Astrocyte of the hippocampus (primary cell): ENCODE results near the gene HNF1A.

Source experiments
- DNase-seq: peaks from one replicate; pipeline ENCODE4 v3.0.0; 2011; ENCODE audit warnings: low read depth, low spot score

The HNF1A gene

DNA sequence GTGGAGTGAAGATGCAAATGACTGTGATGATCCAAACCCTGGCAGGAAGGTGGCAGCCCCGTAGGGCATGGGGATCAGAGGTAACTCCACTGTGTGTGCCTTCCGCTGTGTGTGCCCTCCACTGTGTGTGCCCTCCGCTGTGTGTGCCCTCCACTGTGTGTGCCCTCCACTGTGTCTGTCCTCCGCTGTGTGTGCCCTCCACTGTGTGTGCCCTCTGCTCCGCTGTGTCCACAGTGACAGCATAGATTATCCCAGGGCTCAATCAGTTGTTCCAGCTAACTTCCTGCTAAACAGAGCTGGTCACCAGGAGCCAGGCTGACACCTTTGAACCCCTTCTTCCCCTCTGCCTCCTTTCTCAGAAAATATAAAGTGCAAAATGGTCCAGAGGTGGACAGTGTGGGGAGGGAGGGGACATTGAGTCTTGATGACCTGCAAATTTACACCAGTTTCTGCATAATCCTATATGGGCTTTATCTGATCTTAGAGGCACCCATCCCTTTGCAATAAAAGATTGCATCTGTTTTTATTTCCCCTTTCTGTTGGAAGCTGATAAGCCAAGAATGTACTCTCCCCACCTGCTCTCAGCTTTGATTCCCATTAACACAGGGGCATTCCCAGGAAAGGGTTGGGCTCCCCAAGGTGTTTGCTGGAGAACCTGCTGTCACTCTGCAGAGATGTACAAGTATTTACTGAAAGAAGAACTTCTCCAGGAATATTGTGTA lies 21.6 kb upstream of the HNF1A start:
- no peak for DNase-seq

DNA sequence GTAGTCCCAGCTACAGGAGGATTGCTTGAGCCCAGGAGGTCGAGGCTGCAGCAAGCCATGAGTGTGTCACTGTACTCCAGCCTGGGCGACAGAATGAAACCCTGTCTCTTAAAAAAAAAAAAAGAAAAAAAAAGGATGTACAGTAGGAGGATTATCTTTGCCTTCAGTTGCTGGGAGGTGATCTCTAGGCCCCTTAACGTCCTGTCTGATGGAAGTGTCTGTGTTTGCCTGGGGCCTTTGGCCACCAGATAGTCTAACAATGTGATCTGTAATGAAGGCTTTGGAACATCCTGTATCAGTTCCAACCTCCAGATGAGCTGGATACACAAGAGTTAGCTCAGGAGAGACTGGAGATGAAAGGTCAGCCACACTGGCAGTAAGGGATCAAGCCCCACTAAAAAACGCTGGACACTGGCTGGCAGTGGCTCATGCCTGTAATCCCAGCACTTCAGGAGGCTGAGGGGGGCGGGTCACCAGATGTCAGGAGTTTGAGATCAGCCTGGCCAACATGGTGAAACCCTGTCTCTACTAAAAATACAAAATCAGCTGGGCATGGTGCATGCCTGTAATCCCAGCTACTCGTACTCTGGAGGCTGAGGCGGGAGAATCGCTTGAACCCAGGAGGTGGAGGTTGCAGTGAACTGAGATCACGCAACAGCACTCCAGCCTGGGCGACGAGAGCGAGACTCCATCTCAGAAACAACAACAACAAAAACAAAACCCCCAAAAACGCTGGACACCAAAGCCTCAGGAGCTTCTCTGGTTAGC lies 19.0 kb upstream of the HNF1A start:
- DNase-seq = no peak

DNA sequence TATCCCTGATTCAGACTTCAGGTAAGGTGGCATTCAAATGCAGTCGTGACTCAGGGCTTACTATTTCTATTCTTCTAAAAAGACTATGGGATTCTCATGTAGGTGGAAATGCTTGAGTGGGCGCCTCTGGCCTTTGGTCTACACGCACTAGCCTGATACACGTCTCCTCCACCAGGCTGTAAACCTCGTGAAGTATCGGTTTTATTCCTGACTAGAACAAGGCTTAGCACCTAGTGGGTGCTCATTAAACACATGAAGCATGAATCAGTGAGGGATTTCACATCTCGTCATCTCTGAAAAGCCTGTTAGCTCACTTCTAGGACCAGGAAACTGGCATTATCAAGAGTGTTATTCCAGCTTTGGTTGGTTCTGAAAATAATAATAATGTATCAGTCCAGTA lies 17.7 kb upstream of the HNF1A start:
- DNase-seq = no peak

DNA sequence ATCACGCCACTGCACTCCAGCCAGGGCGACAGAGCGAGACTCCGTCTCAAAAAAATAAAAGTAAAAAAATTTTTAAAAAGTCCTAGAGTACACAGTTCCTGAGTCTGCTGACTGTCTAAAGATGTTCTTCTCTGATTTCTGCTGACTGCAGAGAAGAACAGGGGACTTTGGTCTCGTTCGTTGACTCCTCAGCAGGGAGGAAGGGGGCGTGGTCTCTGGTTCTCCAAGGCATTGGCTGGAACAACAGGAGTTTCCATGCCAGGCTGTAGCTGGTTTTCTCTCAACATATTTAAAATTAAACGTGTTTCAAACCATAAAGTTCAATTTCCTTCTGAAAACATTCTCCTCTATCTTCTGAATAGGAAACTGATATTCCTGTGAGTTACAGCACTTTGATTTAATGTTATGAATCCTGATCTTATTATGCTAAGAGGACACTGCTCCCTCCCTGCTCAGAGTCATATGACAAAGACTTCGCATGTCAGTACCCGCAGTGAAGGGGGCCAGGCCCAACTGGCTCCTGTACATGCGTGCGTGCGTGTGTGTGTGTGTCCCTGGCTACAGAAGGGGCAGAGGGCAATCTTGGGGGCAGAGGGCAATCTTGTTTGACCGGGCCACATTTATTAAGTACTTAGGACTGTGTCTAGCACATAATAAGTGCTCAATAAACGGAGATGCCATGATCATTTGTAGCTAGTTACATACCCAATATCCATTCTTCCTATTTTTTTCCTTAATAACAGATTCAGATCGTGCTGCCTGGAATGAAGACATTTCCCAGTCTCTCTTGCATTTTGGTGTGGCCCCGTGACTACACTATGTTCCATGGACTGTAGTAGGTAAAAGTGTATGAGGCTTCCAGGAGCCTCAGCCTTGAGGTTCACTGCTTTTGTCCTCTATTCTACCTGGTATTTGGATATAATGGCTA lies 16.5 kb upstream of the HNF1A start:
- DNase-seq = no peak

DNA sequence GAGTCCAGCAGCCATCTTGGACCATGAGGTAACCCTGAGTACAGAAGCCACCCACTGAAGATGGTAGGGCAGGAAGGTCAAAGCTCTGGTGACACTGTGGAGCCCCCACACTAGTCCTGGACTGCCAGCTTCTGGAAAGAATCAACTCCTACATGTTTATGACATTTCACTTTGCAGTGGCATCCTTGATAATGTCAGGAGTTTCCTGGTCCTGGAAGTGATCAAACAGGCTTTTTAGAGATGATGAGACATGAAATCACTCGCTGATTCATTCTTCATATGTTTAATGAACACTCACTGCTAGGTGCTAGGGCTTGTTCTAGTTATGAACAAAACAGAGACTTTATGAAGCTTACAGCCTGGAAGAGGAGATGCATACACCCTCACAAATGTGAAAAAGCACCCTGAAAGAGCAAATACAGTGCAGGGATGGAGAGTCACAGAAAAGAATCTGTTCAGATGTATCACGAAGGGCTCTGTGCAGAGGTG lies 15.8 kb upstream of the HNF1A start:
- no peak for DNase-seq

DNA sequence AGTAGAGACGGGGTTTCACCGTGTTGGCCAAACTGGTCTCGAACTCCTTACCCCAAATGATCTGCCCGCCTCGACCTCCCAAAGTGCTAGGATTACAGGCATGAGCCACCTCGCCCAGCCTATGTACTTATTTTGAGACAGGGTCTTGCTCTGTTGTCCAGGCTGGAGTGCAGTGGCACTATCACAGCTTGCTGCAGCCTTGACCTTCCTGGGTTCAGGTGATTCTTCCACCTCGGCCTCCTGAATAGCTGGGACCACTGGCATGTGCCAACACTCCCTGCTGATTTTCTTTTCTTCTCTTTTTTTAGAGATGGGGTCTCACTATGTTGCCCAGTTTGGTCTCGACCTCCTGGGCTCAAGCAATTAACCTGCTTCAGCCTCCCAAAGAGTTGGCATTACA lies 14.0 kb upstream of the HNF1A start:
- no peak for DNase-seq

DNA sequence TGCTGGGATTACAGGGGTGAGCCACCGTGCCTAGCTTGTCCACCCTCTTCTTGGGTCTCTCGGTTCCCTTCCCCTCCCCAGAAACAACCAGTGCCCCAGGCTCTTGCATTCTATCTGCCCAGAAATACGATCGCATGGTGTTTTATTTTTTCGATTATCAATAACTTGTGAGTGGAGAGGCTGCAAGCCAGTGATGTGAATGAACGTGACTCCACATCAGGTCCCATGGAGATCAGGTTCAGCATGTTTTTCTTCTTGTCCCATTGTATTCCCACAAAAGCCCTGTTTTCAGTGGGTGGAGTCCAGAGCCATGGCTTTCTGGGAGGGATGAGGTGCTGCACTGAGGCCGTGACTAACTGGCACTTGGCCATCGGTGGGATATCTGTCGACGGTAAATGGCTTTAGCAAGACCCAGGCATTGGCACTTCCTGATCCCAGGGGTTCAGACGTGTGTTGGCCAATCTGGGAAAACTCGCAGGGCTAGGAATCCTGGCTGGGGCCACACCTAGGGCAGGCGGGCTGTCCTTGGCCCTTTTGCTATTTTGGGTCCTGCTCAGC lies 12.7 kb upstream of the HNF1A start:
- DNase-seq = no peak

DNA sequence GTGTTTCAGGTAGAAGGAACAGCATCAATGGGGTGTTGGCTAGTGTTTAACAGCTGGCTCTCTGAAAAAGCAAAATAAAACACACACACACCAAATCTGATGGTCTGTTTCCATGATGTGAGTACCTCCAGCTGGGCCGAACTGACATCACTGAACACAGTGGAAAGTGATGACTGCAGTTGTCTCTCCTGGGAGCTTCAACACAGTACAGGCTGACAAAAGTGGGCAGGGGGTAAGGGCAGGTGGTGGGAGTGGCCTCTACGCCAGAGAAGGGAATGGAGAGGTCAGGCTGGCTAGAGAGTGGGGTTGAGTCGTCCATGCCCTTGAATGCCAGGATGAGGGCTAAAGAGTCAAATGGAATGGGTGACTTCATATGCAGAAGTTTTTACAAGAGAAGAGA lies 8.0 kb upstream of the HNF1A start:
- DNase-seq = no peak

DNA sequence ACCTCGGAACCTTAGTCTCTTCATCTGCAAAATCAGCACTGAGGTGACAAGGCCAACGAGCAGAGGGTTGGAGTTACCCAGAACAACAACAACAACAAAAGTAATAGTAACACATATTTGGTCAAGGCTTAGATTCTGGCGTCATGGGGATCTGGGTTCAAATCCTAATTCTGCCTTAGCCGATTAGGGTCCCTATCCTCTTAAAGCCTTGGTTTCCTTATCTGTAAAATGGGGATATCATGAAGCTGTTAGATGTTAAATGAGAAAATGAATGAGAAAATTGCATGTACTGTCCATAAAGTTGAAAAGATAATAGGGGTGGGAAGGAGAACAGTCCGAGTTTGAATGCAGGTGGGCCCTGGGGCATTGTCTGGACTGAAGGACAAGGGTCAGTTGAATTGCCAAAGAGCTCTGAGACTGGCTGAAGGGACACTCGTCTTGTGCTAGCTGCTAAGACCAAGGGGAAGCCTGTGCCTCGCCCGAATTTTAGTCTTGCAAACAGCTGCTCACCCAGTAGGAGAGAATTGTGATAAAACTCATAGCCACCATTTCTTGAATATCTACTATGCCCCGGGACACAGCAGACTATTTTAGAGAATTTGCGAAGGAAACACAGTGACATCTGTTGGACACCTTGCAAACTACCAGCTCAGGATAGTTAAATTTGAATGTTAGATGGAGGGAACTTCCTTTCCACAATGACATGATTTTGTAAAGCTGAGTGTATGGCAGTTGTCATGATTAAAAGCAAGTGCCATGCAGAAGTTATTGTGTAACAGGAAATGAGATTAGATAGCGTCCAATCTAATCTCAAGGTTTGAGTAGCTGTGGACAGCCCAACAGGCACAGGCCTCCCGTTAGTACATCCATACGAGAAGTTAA lies 6.8 kb upstream of the HNF1A start:
- DNase-seq = peak; percentile 72

DNA sequence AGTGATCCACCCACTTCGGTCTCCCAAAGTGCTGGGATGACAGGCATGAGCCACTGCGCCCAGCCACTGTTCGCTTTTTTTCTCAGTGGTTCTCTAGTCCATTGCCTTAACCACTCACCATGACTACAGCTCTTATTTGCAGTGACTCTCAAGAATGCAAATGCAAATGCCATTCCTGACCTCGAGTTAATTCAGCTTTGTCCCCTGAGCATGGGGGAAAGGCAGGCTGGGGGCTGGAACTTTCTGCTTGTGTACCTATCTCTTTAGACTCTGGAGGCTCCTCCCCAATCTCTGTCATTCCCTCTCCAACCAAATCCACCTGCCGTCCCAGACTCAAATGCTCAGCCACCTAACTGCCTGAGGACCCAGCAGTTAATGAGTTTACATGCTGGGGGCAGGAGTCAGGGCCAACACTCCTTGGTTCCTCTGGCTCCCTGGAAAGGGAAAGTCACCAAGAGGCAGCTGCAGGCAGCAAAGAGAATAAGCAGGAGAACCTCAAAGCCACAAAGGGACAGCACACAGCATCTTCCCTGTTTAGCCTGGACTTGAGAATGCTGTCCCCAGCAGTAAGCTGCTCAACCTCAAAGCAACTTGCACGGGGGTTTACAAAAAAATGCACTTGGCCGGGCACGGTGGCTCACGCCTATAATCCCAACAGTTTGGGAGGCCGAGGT lies 5.3 kb upstream of the HNF1A start:
- peak; percentile 81 for DNase-seq

DNA sequence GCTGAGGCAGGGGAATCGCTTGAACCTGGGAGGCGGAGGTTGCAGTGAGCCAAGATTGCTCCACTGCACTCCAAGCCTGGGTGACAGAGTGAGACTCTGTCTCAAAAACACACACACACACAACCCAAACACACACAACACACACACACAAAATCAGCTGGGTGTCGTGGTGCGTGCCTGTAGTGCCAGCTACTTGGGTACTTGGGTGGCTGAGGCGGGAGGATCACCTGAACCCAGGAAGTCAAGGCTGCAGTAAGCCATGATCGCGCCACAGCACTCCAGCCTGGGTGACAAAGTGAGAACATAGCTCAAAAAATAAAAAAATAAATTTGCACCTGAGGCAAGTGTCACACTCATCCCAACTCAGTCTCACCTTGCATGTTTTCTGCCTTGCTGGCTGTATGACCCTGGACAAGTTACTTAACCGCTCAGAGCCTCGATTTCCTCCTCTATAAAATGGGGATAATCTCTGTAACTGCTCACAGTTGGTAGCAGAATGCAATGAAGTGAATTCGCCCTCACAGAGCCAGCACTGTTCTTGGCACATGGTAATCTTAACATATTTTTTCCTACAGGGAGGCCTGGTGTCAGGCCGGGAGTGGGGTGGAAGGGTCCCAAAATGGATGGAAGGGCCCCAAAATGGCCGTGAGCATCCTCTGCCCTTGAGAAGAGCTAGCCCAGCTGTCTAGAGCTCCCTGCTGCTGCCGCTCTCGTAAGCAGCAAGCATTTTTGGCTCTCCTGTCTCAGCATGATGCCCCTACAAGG lies 630 bp upstream of the HNF1A start:
- DNase-seq = no peak

DNA sequence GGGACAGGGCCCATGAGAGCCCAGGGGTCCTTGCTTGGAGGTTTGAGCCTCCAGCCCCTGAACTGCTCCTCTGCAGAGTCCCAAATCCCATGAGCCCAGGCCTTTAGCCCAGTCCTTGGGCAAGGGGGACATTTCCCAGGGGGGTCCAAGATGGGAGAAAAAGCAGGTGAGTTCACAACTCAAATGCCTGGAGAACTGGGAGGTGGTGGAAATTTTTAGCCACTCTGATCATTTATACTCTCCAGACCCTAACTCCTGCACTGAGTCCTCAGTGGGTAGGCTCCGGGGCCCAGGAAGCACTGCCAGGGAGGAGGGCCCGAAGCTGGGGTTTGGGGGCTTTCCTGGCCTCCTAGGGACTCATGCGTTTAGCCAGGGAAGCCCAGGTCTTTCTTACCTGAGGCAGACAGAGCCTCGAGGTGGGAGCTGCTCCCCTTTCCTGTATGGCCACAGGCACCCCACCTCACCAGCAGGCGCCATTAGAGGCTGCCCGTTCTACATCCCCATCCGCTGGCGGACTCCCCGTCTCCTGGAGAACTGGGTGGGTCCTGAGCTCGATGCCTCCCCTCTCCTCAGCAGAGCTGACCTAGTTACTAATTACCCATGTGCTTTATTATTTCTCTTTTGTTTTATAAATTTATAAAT lies 998 bp downstream of the HNF1A start:
- no peak for DNase-seq

DNA sequence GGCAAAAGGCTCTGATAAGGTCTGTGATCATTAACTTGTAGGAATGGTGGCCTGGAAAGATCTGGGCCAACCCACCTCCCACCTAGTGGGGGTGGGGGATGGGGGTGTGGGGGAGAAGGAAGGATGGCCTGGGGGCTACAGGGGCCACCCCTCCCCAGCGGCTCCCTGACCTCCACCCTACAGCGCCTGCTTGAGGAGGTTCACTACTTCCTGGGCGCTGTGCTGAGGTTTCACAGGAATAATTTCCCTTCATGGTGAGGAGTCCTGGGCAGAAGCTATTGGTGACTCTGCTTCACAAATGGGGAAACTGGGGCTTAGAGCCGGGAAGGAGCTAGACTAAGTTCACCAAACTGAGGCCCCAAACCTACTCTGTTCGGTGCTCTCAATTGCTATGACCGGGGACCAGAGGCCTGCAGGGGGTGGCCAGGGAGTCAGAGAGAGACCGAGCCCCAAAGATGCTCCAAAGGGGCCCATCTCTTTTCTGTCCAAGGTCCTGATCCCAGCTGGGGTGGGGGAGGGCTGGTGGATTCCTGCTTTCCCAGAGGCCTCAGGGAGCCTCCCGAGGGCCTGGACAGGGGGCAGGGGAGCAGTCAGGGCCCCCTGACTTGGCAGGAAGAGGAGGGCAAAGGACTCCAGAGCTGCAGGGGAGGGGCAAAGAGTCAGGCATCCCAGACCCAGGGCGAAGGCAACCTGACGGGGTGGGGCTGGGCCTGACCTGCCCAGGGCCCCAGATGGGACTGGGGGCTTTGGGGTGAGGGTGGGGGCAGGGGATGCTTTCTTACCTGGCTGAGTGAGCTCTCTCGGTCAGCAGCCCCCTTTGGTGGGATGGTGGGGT lies 1.7 kb downstream of the HNF1A start:
- DNase-seq = no peak

DNA sequence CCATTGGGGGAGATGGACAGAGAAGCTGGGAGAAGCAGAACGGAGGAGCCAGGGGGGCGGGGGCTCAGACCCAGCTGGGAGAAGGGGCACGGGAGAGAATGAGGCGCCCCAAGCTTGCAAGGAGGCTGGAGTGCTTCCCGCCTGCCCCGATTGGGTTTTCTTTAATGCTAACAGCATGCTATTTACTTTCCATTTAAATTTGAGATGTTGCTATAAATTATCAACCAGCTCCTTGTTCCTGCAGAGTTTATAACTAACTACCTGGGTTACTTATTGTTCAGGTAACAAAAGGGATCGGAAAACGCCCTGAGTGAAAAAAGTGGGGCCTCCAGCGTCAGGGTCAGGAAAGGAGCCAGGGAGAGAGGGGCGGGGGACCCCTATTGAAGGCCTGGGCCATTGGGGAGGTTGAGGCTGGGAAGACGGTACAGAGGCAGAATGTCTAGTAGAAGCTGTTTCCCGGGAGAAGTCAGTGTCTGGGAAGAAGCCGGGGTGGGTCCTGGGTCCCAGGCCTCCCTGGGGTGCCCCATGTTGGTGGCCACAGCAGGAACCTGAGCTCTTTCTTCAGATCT lies 2.5 kb downstream of the HNF1A start:
- DNase-seq = no peak

DNA sequence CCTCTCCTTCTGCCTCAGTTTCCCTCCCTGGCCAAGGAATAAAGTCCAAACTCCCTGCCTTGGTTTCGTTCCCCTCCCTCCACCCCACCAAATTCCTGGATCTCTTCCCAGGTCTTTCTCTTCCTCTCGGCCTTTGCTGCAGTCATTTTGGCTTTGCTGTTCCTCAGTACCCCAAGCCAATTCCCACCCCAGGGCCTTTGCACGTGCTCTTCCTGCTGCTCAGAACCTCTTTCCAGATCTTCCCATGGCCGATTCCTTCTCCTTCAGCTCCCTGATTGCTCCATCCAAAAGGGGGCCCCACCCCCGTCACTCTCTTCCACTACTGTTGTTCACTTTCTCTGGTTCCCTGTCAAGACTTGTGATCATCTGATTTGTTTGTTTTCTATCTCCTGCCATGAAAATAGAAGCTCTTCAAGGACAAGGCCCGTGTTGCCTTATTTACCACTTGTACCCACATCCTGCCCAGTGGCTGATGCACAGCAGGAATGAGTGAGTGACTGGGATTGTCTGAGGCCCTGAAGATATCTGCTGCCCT lies 3.1 kb downstream of the HNF1A start:
- DNase-seq = no peak

DNA sequence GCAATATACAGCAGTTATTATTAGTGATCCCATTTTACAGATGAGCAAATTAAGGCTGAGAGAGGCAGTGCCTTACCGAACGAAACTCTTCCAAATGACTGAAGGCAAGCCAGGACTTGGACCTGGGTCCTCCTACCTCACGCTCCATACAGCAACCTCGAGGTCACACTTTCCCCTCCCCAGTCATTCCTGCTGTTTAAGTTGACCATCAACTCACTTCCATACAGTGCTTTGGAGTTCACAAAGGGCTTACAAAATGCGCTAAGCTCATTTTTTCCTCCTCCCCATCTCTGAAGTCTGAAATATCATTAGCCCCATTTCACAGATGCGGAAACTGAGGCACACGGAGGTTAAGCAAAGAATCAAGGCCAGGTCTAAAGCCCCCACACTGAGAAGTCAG lies 4.3 kb downstream of the HNF1A start:
- DNase-seq = no peak

DNA sequence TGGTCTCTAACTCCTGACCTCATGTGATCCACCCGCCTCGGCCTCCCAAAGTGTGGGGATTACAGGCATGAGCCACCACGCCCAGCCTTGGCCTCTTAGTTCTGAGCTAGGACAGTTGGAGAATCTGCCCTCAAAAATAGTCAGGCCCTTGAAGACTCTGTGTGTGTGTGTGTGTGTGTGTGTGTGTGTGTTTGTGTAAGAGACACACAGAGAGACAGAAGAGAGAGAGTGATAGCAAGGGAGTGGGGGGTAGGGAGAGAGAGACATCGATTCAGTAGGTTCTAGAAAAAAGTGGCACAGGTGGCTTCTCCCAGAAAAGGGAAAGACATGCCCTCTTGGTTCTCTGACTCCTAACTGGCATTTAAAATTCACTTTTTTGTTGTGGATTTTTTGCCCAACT lies 5.4 kb downstream of the HNF1A start:
- DNase-seq = no peak
